PC-3 (cell line): ENCODE data around the gene MINDY1. TPM values are rescaled to one million over a fixed set of nuclear protein-coding genes. Genes with fewer than 3 reads are reported as not detected.

Source experiments
- ATAC-seq: fragments of 200-7000 bp; cut with Tn5 transposase; 2 replicates; pipeline ENCODE4 v1.9.1; 2020; ENCODE audit warnings: mild to moderate bottlenecking, moderate library complexity
- BruUV-seq: library from RNA; stranded (reverse); fragments of 400-500 nt; replicated peaks from 2 replicates; lab custom pipeline; 2021; lab: Mats Ljungman, UMichigan
- CTCF ChIA-PET: fragments of 300-600 bp; sonication (Branson Sonifier 250); formaldehyde crosslinking; loops from one replicate; lab custom pipeline; 2022; ENCODE audit warnings: antibody characterized with exemption; lab: Charles Lee
- POLR2A ChIA-PET: fragments of 300-600 bp; sonication (Branson Sonifier 250); formaldehyde crosslinking; loops from one replicate; lab custom pipeline; 2022; ENCODE audit warnings: antibody characterized with exemption; ENCODE audit not compliant: unreplicated experiment; lab: Charles Lee
- DNase-seq: peaks from one replicate; pipeline ENCODE4 v3.0.0-alpha.2; 2015
- H2AFZ ChIP-seq: fragments of 300-600 bp; sonication (generic); 2 replicates; pipeline ENCODE4 v1.6.0; 2016; ENCODE audit warnings: antibody characterized with exemption, low read length
- H3F3A ChIP-seq: fragments of 300-600 bp; sonication (generic); one replicate; pipeline ENCODE4 v1.6.0; 2017; ENCODE audit warnings: antibody characterized with exemption, low read length, control low read depth, mild to moderate bottlenecking; ENCODE audit not compliant: unreplicated experiment
- H3K27ac ChIP-seq: fragments of 300-600 bp; sonication (generic); 2 replicates; pipeline ENCODE4 v1.5.1; 2016; ENCODE audit warnings: mild to moderate bottlenecking, low read length
- H3K27me3 ChIP-seq: fragments of 300-600 bp; sonication (generic); 2 replicates; pipeline ENCODE4 v1.6.1; 2016; ENCODE audit warnings: low read length, mixed read lengths
- H3K36me3 ChIP-seq: fragments of 300-600 bp; sonication (generic); 2 replicates; pipeline ENCODE4 v1.6.1; 2016; ENCODE audit warnings: low read depth, mixed run types, low read length, mixed read lengths
- H3K4me1 ChIP-seq: fragments of 300-600 bp; sonication (generic); 2 replicates; pipeline ENCODE4 v1.5.1; 2016; ENCODE audit warnings: low read length; ENCODE audit not compliant: insufficient read depth
- H3K4me2 ChIP-seq: fragments of 300-600 bp; sonication (generic); 2 replicates; pipeline ENCODE4 v1.6.0; 2016; ENCODE audit warnings: low read length
- H3K4me3 ChIP-seq: fragments of 300-600 bp; sonication (generic); 2 replicates; pipeline ENCODE4 v1.5.1; 2016; ENCODE audit warnings: mild to moderate bottlenecking, low read length, mixed read lengths
- H3K79me2 ChIP-seq: fragments of 300-600 bp; sonication (generic); 2 replicates; pipeline ENCODE4 v1.6.1; 2017; ENCODE audit warnings: low read length, mixed read lengths
- H3K9ac ChIP-seq: fragments of 300-600 bp; sonication (generic); 2 replicates; pipeline ENCODE4 v1.6.0; 2016; ENCODE audit warnings: mild to moderate bottlenecking, low read length
- H3K9me2 ChIP-seq: fragments of 300-600 bp; sonication (generic); replicated peaks from 2 replicates; pipeline ENCODE4 v1.6.1; 2016; ENCODE audit warnings: mixed run types, low read length, mixed read lengths
- H3K9me3 ChIP-seq: fragments of 300-600 bp; sonication (generic); 2 replicates; pipeline ENCODE4 v1.6.1; 2016; ENCODE audit warnings: low read length, mixed read lengths
- H4K20me1 ChIP-seq: fragments of 300-600 bp; sonication (generic); 2 replicates; pipeline ENCODE4 v1.6.1; 2016; ENCODE audit warnings: low read length, mixed read lengths
- EZH2 ChIP-seq: fragments of 300-600 bp; sonication (generic); IDR thresholded peaks from one replicate; pipeline ENCODE4 v1.6.1; 2017; ENCODE audit warnings: antibody characterized with exemption, mild to moderate bottlenecking, low read length; ENCODE audit not compliant: unreplicated experiment
- EZH2phosphoT487 ChIP-seq: fragments of 300-600 bp; sonication (generic); IDR thresholded peaks from 2 replicates; pipeline ENCODE4 v1.6.1; 2018; ENCODE audit warnings: mild to moderate bottlenecking, antibody characterized with exemption, low read length, borderline replicate concordance
- intact Hi-C: fragments of 100-400 bp; cut with micrococcal nuclease; formaldehyde crosslinking; loops from 2 replicates; pipeline ENCODE4 v1.9.0; 2023
- total RNA-seq: library from RNA; depleted of rRNA; stranded (reverse); fragments of >200 nt; gene quantifications from 2 replicates; pipeline ENCODE4 v1.2.3, GENCODE V29; 2014
- TF ChIP-seq, protein P1 (sequence below): fragments of 300-600 bp; sonication (generic); conservative IDR thresholded peaks from 2 replicates; pipeline ENCODE4 v1.5.1; 2017; ENCODE audit warnings: antibody characterized with exemption, low read depth, mild to moderate bottlenecking, low read length

Gene MINDY1
- total RNA-seq, 1 experiment from 2014 or later, result 6.3 TPM

DNA sequence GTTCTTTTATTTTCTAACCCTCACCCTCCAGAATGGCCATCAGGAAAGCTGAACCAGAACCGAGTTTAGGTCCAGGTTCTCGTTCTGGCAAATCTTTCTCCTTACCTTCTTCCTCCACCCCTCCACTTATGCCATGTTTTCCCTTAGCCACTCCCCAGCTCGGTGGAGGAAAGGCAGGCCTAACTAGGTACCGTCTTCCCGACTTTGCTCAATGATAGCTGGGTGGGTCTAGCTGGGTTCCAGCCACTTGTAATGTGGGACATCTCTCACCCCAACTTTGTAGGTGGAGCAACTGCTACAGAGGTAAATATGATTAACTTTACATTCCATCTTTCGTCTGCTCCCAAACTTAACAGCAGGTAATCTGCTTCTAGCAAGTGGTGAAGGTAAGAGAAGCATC is 30.3 kb upstream of the MINDY1 start:
- BruUV-seq, result no TSS peak
- no peak overlapping the region for H3K9ac ChIP-seq
- H3K4me2 ChIP-seq, result no peak overlapping the region
- intact Hi-C loops, result no loop called here
- H3K4me3 ChIP-seq, result no peak overlapping the region
- ATAC-seq (no peak), DNase-seq (no peak)
- H3K9me3 ChIP-seq, result no peaks in the 10 kb centered on the region
- H3K4me1 ChIP-seq, result peaks cover 5% of the 10 kb centered on the region
- H3K36me3 ChIP-seq, result no peaks in the 10 kb centered on the region; the same call in 1 of the 2 replicates
- no peak overlapping the region for H3K27ac ChIP-seq
- no peaks in the 10 kb centered on the region for H3K9me2 ChIP-seq
- H3F3A ChIP-seq, result no peaks in the 10 kb centered on the region
- ChIA-PET CTCF (no interaction called here), POLR2A (no interaction called here)
- no peaks in the 10 kb centered on the region for H3K27me3 ChIP-seq
- no peaks in the 10 kb centered on the region for H4K20me1 ChIP-seq
- TF ChIP-seq, protein P1, sequence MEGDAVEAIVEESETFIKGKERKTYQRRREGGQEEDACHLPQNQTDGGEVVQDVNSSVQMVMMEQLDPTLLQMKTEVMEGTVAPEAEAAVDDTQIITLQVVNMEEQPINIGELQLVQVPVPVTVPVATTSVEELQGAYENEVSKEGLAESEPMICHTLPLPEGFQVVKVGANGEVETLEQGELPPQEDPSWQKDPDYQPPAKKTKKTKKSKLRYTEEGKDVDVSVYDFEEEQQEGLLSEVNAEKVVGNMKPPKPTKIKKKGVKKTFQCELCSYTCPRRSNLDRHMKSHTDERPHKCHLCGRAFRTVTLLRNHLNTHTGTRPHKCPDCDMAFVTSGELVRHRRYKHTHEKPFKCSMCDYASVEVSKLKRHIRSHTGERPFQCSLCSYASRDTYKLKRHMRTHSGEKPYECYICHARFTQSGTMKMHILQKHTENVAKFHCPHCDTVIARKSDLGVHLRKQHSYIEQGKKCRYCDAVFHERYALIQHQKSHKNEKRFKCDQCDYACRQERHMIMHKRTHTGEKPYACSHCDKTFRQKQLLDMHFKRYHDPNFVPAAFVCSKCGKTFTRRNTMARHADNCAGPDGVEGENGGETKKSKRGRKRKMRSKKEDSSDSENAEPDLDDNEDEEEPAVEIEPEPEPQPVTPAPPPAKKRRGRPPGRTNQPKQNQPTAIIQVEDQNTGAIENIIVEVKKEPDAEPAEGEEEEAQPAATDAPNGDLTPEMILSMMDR, result no peak
- TF ChIP-seq EZH2phosphoT487 (no peak), EZH2 (no peak)
- no peak overlapping the region for H2AFZ ChIP-seq
- H3K79me2 ChIP-seq, result no peaks in the 10 kb centered on the region

DNA sequence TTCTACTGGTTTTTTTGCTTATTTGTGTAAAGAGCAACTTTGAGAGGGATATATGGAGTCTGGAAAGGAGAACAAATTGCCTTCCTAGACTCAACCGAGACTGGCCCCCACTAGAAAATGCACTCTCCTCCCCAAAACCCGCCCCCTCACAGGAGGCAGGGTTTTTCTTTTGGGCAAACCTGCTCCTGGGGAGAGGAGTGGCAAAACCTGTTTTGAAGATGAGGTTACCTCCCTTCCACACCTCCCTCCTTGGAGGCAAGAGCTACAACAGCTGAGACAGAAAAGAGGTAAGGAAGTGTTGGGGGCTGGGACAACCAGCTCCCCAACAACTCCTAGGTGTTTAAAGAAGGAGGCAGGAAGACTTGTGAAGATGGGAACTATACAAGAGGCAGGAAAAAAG is 29.7 kb upstream of the MINDY1 start, which contains the start of gene BNIPL:
BNIPL (plus strand) TSS at position 231 of the 400 bp plus-strand sequence; CDS start at position 371, 140 bp downstream.
- ChIA-PET CTCF (no interaction called here), POLR2A (no interaction called here)
- TF ChIP-seq EZH2 (no peak), EZH2phosphoT487 (no peak)
- TF ChIP-seq, protein P1, result no peak
- no peak within 1 kb of the TSS for H3K4me3 ChIP-seq
- H4K20me1 ChIP-seq, result no peaks in the 10 kb centered on the region
- H3K36me3 ChIP-seq, result no peaks in the 10 kb centered on the region; the same call in 1 of the 2 replicates
- BruUV-seq, result no TSS peak
- intact Hi-C loops, result no loop called here
- H3F3A ChIP-seq, result no peaks in the 10 kb centered on the region
- no peak within 1 kb of the TSS for H3K4me2 ChIP-seq
- DNase-seq (peak; percentile 21), ATAC-seq (no peak)
- no peak within 1 kb of the TSS for H3K9ac ChIP-seq
- no peaks in the 10 kb centered on the region for H3K27me3 ChIP-seq
- no peak within 1 kb of the TSS for H2AFZ ChIP-seq
- H3K27ac ChIP-seq, result no peak within 1 kb of the TSS
- H3K79me2 ChIP-seq, result no peaks in the 10 kb centered on the region
- peaks cover 5% of the 10 kb centered on the region for H3K4me1 ChIP-seq
- H3K9me3 ChIP-seq, result no peaks in the 10 kb centered on the region
- no peaks in the 10 kb centered on the region for H3K9me2 ChIP-seq

DNA sequence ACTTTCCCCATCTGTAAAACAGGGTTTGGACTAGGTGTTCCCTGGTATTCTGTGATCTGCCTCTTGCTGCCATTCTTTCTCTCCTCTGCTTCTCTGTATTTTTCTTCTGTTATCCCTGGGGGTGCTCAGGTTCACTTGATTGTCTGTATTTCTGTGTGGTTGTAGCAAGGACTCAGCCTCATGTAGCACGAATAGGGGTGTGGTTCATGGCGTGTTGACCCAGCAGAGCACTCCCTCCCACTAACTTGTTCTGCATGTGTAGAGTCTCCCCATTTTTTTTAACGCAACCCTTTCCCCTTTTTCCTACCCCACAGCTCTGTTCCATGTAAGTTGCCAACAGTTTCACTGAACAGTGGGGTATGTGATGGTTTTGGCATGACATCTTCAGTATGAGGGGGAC is 28.5 kb upstream of the MINDY1 start:
- no peaks in the 10 kb centered on the region for H3K9me3 ChIP-seq
- TSS peak; percentile 23 for BruUV-seq
- H3K27me3 ChIP-seq, result no peaks in the 10 kb centered on the region
- ChIA-PET CTCF (no interaction called here), POLR2A (no interaction called here)
- ATAC-seq (no peak), DNase-seq (no peak)
- no peak overlapping the region for H3K4me3 ChIP-seq
- no peak overlapping the region for H3K4me2 ChIP-seq
- intact Hi-C loops, result no loop called here
- TF ChIP-seq, protein P1, result no peak
- no peak for TF ChIP-seq EZH2
- no peak for TF ChIP-seq EZH2phosphoT487
- no peaks in the 10 kb centered on the region for H3K9me2 ChIP-seq
- H2AFZ ChIP-seq, result no peak overlapping the region
- no peaks in the 10 kb centered on the region for H3K79me2 ChIP-seq
- peaks cover 5% of the 10 kb centered on the region for H3K4me1 ChIP-seq
- H3F3A ChIP-seq, result no peaks in the 10 kb centered on the region
- H3K36me3 ChIP-seq, result no peaks in the 10 kb centered on the region; the same call in 1 of the 2 replicates
- no peaks in the 10 kb centered on the region for H4K20me1 ChIP-seq
- no peak overlapping the region for H3K27ac ChIP-seq
- no peak overlapping the region for H3K9ac ChIP-seq
